WTC11 (cell line): Measurements from ENCODE around the gene ANKRD13D. TPM values are rescaled to one million over a fixed set of nuclear protein-coding genes. Genes with fewer than 3 reads are reported as not detected.

Source experiments
- ATAC-seq: fragments of 200-7000 bp; cut with Tn5 transposase; 2 replicates; pipeline ENCODE4 v1.10.0; 2021; ENCODE audit warnings: mild to moderate bottlenecking, moderate library complexity
- CTCF ChIA-PET: fragments of 300-600 bp; sonication (Branson Sonifier 250); formaldehyde crosslinking; loops from one replicate; lab custom pipeline; 2021; ENCODE audit warnings: antibody characterized with exemption; lab: Charles Lee
- POLR2A ChIA-PET: fragments of 350-600 bp; sonication (Branson Sonifier 250); formaldehyde crosslinking; loops from one replicate; lab custom pipeline; 2021; ENCODE audit warnings: antibody characterized with exemption; lab: Charles Lee
- DNase-seq: peaks from one replicate; pipeline ENCODE4 v3.0.0; 2021; ENCODE audit warnings: low spot score
- H3K27ac Mint-ChIP-seq: 2 replicates; pipeline ENCODE4 v1.8.0; 2021; ENCODE audit warnings: mixed read lengths
- H3K27me3 Mint-ChIP-seq: 2 replicates; pipeline ENCODE4 v1.8.0; 2021; ENCODE audit warnings: low read depth, mild to moderate bottlenecking, moderate library complexity, mixed read lengths
- H3K36me3 Mint-ChIP-seq: 2 replicates; pipeline ENCODE4 v1.8.0; 2021; ENCODE audit warnings: mixed read lengths
- H3K4me1 Mint-ChIP-seq: 2 replicates; pipeline ENCODE4 v1.8.0; 2022; ENCODE audit warnings: mixed read lengths
- H3K4me3 Mint-ChIP-seq: 2 replicates; pipeline ENCODE4 v1.8.0; 2021; ENCODE audit warnings: mild to moderate bottlenecking, moderate library complexity, mixed read lengths
- H3K9me3 Mint-ChIP-seq: 2 replicates; pipeline ENCODE4 v1.8.0; 2021; ENCODE audit warnings: mixed read lengths
- CREB1 ChIP-seq: sonication (generic); formaldehyde crosslinking; IDR thresholded peaks from 2 replicates; pipeline ENCODE4 v1.8.0; 2023; ENCODE audit warnings: mild to moderate bottlenecking, missing genetic modification reagents
- FOXK1 ChIP-seq: sonication (generic); formaldehyde crosslinking; IDR thresholded peaks from 2 replicates; pipeline ENCODE4 v1.8.0; 2022; ENCODE audit warnings: mild to moderate bottlenecking, moderate library complexity, missing genetic modification reagents
- NR3C1 ChIP-seq: sonication (generic); formaldehyde crosslinking; conservative IDR thresholded peaks from 2 replicates; pipeline ENCODE4 v1.8.1; 2023; ENCODE audit warnings: low read depth, mild to moderate bottlenecking, missing genetic modification reagents
- OVOL2 ChIP-seq: fragments of 250-450 bp; sonication (Bioruptor Pico); IDR thresholded peaks from 2 replicates; pipeline ENCODE4 v1.9.0; 2021; ENCODE audit warnings: mild to moderate bottlenecking, borderline replicate concordance
- SMAD4 ChIP-seq: sonication (generic); formaldehyde crosslinking; IDR thresholded peaks from 2 replicates; pipeline ENCODE4 v1.8.0; 2022; ENCODE audit warnings: mild to moderate bottlenecking, missing genetic modification reagents
- SOX15 ChIP-seq: fragments of 250-450 bp; sonication (Bioruptor Pico); IDR thresholded peaks from 2 replicates; pipeline ENCODE4 v1.9.0; 2021; ENCODE audit warnings: mild to moderate bottlenecking
- TEAD4 ChIP-seq: sonication (generic); formaldehyde crosslinking; IDR thresholded peaks from 2 replicates; pipeline ENCODE4 v1.8.0; 2022; ENCODE audit warnings: mild to moderate bottlenecking, missing genetic modification reagents
- ZNF138 ChIP-seq: sonication (generic); formaldehyde crosslinking; conservative IDR thresholded peaks from 2 replicates; pipeline ENCODE4 v1.8.1; 2022; ENCODE audit warnings: mild to moderate bottlenecking, moderate library complexity, missing genetic modification reagents
- ZNF219 ChIP-seq: sonication (generic); formaldehyde crosslinking; IDR thresholded peaks from 2 replicates; pipeline ENCODE4 v1.8.0; 2023; ENCODE audit warnings: missing genetic modification reagents, mild to moderate bottlenecking, borderline replicate concordance
- total RNA-seq: library from RNA; stranded (reverse); gene quantifications from 3 replicates; pipeline ENCODE4 v1.2.3, GENCODE V29; 2021
- TF ChIP-seq, protein P1 (sequence below): fragments of 250-450 bp; sonication (Bioruptor Pico); IDR thresholded peaks from 2 replicates; pipeline ENCODE4 v1.9.0; 2021; ENCODE audit warnings: mild to moderate bottlenecking
- TF ChIP-seq, protein P2 (sequence below): sonication (generic); formaldehyde crosslinking; IDR thresholded peaks from 2 replicates; pipeline ENCODE4 v1.8.1; 2022; ENCODE audit warnings: low read depth, mild to moderate bottlenecking, moderate library complexity, missing genetic modification reagents, borderline replicate concordance
- TF ChIP-seq, protein P3 (sequence below): sonication (generic); formaldehyde crosslinking; IDR thresholded peaks from 2 replicates; pipeline ENCODE4 v1.8.0; 2023; ENCODE audit warnings: mild to moderate bottlenecking, missing genetic modification reagents
- TF ChIP-seq, protein P4 (sequence below): sonication (generic); formaldehyde crosslinking; conservative IDR thresholded peaks from 2 replicates; pipeline ENCODE4 v1.8.1; 2022; ENCODE audit warnings: mild to moderate bottlenecking, missing genetic modification reagents
- TF ChIP-seq, protein P5 (sequence below): fragments of 200-600 bp; IDR thresholded peaks from 2 replicates; pipeline ENCODE4 v1.8.0; 2022; ENCODE audit warnings: antibody characterized with exemption
- TF ChIP-seq, protein P6 (sequence below): sonication (generic); formaldehyde crosslinking; IDR thresholded peaks from 2 replicates; pipeline ENCODE4 v1.8.0; 2023; ENCODE audit warnings: missing genetic modification reagents, mild to moderate bottlenecking, borderline replicate concordance
- TF ChIP-seq, protein P7 (sequence below): fragments of 250-450 bp; sonication (Bioruptor Pico); IDR thresholded peaks from 2 replicates; pipeline ENCODE4 v1.9.0; 2021; ENCODE audit warnings: moderate library complexity, mild to moderate bottlenecking, inconsistent platforms, borderline replicate concordance
- TF ChIP-seq, protein P8 (sequence below): sonication (generic); formaldehyde crosslinking; IDR thresholded peaks from 2 replicates; pipeline ENCODE4 v1.8.0; 2022; ENCODE audit warnings: missing genetic modification reagents

The ANKRD13D gene
- total RNA-seq, 1 experiment from 2014 or later = 55.5 TPM

DNA sequence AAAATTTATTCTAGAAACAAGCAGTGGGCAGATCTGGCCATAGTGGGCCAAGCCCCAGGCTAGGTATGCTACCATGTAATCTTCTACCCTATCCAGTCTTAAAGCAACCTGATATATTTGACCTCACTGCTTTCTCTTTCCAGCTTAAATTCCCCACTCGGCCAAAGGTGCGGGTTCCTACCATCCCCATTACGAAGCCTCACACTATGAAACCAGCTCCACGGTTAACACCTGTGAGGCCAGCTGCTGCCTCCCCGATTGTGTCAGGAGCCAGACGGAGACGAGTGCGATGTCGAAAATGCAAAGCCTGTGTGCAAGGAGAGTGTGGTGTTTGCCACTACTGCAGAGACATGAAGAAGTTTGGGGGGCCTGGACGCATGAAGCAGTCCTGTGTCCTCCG is 44.1 kb upstream of the ANKRD13D start:
- H3K4me1 Mint-ChIP-seq = peaks cover 19% of the 10 kb centered on the region
- ChIA-PET CTCF (no interaction called here), POLR2A (no interaction called here)
- no peak overlapping the region for H3K4me3 Mint-ChIP-seq
- no peak for DNase-seq
- no peaks in the 10 kb centered on the region for H3K9me3 Mint-ChIP-seq
- H3K27ac Mint-ChIP-seq = no peak overlapping the region
- H3K36me3 Mint-ChIP-seq = peaks cover 79% of the 10 kb centered on the region
- TF ChIP-seq NR3C1 (no peak), TEAD4 (CRISPR knock-in tag) (no peak), CREB1 (CRISPR knock-in tag) (no peak), ZNF219 (CRISPR knock-in tag) (no peak), OVOL2 (no peak), ZNF138 (CRISPR knock-in tag) (no peak), FOXK1 (CRISPR knock-in tag) (no peak), SOX15 (no peak)
- TF ChIP-seq, protein P1, sequence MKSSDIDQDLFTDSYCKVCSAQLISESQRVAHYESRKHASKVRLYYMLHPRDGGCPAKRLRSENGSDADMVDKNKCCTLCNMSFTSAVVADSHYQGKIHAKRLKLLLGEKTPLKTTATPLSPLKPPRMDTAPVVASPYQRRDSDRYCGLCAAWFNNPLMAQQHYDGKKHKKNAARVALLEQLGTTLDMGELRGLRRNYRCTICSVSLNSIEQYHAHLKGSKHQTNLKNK (CRISPR knock-in tag) = no peak
- TF ChIP-seq, protein P2, sequence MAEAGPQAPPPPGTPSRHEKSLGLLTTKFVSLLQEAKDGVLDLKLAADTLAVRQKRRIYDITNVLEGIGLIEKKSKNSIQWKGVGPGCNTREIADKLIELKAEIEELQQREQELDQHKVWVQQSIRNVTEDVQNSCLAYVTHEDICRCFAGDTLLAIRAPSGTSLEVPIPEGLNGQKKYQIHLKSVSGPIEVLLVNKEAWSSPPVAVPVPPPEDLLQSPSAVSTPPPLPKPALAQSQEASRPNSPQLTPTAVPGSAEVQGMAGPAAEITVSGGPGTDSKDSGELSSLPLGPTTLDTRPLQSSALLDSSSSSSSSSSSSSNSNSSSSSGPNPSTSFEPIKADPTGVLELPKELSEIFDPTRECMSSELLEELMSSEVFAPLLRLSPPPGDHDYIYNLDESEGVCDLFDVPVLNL (CRISPR knock-in tag) = no peak
- TF ChIP-seq, protein P3, sequence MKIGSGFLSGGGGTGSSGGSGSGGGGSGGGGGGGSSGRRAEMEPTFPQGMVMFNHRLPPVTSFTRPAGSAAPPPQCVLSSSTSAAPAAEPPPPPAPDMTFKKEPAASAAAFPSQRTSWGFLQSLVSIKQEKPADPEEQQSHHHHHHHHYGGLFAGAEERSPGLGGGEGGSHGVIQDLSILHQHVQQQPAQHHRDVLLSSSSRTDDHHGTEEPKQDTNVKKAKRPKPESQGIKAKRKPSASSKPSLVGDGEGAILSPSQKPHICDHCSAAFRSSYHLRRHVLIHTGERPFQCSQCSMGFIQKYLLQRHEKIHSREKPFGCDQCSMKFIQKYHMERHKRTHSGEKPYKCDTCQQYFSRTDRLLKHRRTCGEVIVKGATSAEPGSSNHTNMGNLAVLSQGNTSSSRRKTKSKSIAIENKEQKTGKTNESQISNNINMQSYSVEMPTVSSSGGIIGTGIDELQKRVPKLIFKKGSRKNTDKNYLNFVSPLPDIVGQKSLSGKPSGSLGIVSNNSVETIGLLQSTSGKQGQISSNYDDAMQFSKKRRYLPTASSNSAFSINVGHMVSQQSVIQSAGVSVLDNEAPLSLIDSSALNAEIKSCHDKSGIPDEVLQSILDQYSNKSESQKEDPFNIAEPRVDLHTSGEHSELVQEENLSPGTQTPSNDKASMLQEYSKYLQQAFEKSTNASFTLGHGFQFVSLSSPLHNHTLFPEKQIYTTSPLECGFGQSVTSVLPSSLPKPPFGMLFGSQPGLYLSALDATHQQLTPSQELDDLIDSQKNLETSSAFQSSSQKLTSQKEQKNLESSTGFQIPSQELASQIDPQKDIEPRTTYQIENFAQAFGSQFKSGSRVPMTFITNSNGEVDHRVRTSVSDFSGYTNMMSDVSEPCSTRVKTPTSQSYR (CRISPR knock-in tag) = no peak
- TF ChIP-seq, protein P4, sequence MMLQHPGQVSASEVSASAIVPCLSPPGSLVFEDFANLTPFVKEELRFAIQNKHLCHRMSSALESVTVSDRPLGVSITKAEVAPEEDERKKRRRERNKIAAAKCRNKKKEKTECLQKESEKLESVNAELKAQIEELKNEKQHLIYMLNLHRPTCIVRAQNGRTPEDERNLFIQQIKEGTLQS = no peak
- TF ChIP-seq, protein P5, sequence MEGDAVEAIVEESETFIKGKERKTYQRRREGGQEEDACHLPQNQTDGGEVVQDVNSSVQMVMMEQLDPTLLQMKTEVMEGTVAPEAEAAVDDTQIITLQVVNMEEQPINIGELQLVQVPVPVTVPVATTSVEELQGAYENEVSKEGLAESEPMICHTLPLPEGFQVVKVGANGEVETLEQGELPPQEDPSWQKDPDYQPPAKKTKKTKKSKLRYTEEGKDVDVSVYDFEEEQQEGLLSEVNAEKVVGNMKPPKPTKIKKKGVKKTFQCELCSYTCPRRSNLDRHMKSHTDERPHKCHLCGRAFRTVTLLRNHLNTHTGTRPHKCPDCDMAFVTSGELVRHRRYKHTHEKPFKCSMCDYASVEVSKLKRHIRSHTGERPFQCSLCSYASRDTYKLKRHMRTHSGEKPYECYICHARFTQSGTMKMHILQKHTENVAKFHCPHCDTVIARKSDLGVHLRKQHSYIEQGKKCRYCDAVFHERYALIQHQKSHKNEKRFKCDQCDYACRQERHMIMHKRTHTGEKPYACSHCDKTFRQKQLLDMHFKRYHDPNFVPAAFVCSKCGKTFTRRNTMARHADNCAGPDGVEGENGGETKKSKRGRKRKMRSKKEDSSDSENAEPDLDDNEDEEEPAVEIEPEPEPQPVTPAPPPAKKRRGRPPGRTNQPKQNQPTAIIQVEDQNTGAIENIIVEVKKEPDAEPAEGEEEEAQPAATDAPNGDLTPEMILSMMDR = no peak
- ATAC-seq = no peak
- H3K27me3 Mint-ChIP-seq = no peaks in the 10 kb centered on the region

DNA sequence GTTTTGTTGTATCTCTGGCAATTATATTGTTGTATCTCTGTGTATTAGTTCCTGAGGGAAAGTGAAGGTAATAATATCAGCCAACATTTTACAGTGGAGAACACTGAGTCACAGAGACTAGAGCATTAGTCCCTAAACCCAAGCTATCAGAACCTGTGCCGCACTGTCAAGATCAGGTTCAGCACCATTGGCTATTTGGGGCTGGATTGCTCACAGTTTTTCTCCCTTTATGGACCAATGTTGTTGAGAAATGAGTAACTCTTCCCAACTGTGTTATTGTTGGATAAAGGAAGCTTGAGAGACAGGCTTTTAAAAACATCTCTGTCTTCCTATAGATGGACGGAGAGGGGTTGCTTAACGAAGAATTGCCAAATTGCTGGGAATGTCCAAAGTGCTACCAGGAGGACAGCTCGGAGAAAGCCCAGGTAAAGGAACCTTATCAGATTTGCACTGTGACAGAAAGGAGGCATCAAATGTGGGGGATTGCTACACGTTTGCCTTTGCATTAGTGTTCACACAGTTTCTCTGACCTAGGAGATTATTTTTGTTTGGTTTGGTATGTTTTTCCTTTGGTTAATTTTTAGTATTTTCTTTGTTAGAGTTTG is 41.1 kb upstream of the ANKRD13D start:
- H3K27ac Mint-ChIP-seq = no peak overlapping the region
- CTCF ChIA-PET = no interaction called here
- ATAC-seq (no peak), DNase-seq (no peak)
- no peak overlapping the region for H3K4me3 Mint-ChIP-seq
- TF ChIP-seq SMAD4 = no peak
- TF ChIP-seq, protein P6, sequence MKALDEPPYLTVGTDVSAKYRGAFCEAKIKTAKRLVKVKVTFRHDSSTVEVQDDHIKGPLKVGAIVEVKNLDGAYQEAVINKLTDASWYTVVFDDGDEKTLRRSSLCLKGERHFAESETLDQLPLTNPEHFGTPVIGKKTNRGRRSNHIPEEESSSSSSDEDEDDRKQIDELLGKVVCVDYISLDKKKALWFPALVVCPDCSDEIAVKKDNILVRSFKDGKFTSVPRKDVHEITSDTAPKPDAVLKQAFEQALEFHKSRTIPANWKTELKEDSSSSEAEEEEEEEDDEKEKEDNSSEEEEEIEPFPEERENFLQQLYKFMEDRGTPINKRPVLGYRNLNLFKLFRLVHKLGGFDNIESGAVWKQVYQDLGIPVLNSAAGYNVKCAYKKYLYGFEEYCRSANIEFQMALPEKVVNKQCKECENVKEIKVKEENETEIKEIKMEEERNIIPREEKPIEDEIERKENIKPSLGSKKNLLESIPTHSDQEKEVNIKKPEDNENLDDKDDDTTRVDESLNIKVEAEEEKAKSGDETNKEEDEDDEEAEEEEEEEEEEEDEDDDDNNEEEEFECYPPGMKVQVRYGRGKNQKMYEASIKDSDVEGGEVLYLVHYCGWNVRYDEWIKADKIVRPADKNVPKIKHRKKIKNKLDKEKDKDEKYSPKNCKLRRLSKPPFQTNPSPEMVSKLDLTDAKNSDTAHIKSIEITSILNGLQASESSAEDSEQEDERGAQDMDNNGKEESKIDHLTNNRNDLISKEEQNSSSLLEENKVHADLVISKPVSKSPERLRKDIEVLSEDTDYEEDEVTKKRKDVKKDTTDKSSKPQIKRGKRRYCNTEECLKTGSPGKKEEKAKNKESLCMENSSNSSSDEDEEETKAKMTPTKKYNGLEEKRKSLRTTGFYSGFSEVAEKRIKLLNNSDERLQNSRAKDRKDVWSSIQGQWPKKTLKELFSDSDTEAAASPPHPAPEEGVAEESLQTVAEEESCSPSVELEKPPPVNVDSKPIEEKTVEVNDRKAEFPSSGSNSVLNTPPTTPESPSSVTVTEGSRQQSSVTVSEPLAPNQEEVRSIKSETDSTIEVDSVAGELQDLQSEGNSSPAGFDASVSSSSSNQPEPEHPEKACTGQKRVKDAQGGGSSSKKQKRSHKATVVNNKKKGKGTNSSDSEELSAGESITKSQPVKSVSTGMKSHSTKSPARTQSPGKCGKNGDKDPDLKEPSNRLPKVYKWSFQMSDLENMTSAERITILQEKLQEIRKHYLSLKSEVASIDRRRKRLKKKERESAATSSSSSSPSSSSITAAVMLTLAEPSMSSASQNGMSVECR (CRISPR knock-in tag) = no peak
- TF ChIP-seq, protein P7, sequence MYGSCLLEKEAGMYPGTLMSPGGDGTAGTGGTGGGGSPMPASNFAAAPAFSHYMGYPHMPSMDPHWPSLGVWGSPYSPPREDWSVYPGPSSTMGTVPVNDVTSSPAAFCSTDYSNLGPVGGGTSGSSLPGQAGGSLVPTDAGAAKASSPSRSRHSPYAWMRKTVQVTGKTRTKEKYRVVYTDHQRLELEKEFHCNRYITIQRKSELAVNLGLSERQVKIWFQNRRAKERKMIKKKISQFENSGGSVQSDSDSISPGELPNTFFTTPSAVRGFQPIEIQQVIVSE (CRISPR knock-in tag) = no peak
- TF ChIP-seq, protein P8, sequence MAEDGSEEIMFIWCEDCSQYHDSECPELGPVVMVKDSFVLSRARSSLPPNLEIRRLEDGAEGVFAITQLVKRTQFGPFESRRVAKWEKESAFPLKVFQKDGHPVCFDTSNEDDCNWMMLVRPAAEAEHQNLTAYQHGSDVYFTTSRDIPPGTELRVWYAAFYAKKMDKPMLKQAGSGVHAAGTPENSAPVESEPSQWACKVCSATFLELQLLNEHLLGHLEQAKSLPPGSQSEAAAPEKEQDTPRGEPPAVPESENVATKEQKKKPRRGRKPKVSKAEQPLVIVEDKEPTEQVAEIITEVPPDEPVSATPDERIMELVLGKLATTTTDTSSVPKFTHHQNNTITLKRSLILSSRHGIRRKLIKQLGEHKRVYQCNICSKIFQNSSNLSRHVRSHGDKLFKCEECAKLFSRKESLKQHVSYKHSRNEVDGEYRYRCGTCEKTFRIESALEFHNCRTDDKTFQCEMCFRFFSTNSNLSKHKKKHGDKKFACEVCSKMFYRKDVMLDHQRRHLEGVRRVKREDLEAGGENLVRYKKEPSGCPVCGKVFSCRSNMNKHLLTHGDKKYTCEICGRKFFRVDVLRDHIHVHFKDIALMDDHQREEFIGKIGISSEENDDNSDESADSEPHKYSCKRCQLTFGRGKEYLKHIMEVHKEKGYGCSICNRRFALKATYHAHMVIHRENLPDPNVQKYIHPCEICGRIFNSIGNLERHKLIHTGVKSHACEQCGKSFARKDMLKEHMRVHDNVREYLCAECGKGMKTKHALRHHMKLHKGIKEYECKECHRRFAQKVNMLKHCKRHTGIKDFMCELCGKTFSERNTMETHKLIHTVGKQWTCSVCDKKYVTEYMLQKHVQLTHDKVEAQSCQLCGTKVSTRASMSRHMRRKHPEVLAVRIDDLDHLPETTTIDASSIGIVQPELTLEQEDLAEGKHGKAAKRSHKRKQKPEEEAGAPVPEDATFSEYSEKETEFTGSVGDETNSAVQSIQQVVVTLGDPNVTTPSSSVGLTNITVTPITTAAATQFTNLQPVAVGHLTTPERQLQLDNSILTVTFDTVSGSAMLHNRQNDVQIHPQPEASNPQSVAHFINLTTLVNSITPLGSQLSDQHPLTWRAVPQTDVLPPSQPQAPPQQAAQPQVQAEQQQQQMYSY (CRISPR knock-in tag) = no peak
- no peaks in the 10 kb centered on the region for H3K9me3 Mint-ChIP-seq
- H3K36me3 Mint-ChIP-seq = peaks cover 93% of the 10 kb centered on the region
- H3K4me1 Mint-ChIP-seq = no peaks in the 10 kb centered on the region
- no peaks in the 10 kb centered on the region for H3K27me3 Mint-ChIP-seq
- POLR2A ChIA-PET = no interaction called here
